Astrocyte (in vitro differentiated cells and primary cell): ENCODE data around the gene KCNK10. TPM values are rescaled to one million over a fixed set of nuclear protein-coding genes. Genes with fewer than 3 reads are reported as not detected.

Experiments used
- DNase-seq: peaks from one replicate; pipeline ENCODE4 v3.0.0-alpha.2; 2010; ENCODE audit warnings: low read depth
- FAIRE-seq: peaks from 2 replicates; lab custom pipeline; 2011; peaks lifted over from hg19 to GRCh38; lab: Jason Lieb, UNC
- H2AFZ ChIP-seq: 2 replicates; pipeline ENCODE4 v1.6.0; 2012; ENCODE audit warnings: low read depth, low read length, inconsistent platforms
- H3K27ac ChIP-seq: 2 replicates; pipeline ENCODE4 v1.5.1; 2011; ENCODE audit warnings: low read depth, low read length, inconsistent platforms
- H3K27me3 ChIP-seq: 2 replicates; pipeline ENCODE4 v1.6.0; 2011; ENCODE audit warnings: low read length, inconsistent platforms; ENCODE audit not compliant: insufficient read depth
- H3K36me3 ChIP-seq: 2 replicates; pipeline ENCODE4 v1.5.1; 2011; ENCODE audit warnings: low read length, inconsistent platforms; ENCODE audit not compliant: insufficient read depth
- H3K4me1 ChIP-seq: 2 replicates; pipeline ENCODE4 v1.5.1; 2011; ENCODE audit warnings: low read length, inconsistent platforms; ENCODE audit not compliant: insufficient read depth
- H3K4me2 ChIP-seq: 2 replicates; pipeline ENCODE4 v1.6.0; 2012; ENCODE audit warnings: low read length, inconsistent platforms
- H3K4me3 ChIP-seq: 2 replicates; pipeline ENCODE4 v1.5.1; 2011; ENCODE audit warnings: low read depth, mild to moderate bottlenecking, low read length, inconsistent platforms; ENCODE audit not compliant: insufficient read depth
- H3K79me2 ChIP-seq: 2 replicates; pipeline ENCODE4 v1.6.0; 2012; ENCODE audit warnings: mild to moderate bottlenecking, low read length, inconsistent platforms; ENCODE audit not compliant: insufficient read depth
- H3K9ac ChIP-seq: 2 replicates; pipeline ENCODE4 v1.6.0; 2012; ENCODE audit warnings: mild to moderate bottlenecking, low read length, inconsistent platforms
- H3K9me3 ChIP-seq: 2 replicates; pipeline ENCODE4 v1.5.1; 2012; ENCODE audit warnings: low read depth, mild to moderate bottlenecking, low read length, inconsistent platforms; ENCODE audit not compliant: insufficient read depth
- H4K20me1 ChIP-seq: 2 replicates; pipeline ENCODE4 v1.6.0; 2012; ENCODE audit warnings: low read length, inconsistent platforms; ENCODE audit not compliant: insufficient read depth
- H3K27ac Mint-ChIP-seq: one replicate; pipeline ENCODE4 v1.8.0; 2021; ENCODE audit warnings: mild to moderate bottlenecking, mixed read lengths; ENCODE audit not compliant: unreplicated experiment
- H3K27me3 Mint-ChIP-seq: one replicate; pipeline ENCODE4 v1.8.0; 2021; ENCODE audit warnings: low read depth, mixed read lengths; ENCODE audit not compliant: unreplicated experiment
- H3K36me3 Mint-ChIP-seq: one replicate; pipeline ENCODE4 v1.8.0; 2021; ENCODE audit warnings: low read depth, mixed read lengths; ENCODE audit not compliant: unreplicated experiment
- H3K4me1 Mint-ChIP-seq: one replicate; pipeline ENCODE4 v1.8.0; 2021; ENCODE audit warnings: low read depth, mixed read lengths; ENCODE audit not compliant: unreplicated experiment
- H3K4me3 Mint-ChIP-seq: one replicate; pipeline ENCODE4 v1.8.0; 2021; ENCODE audit warnings: mild to moderate bottlenecking, moderate library complexity, mixed read lengths; ENCODE audit not compliant: unreplicated experiment
- H3K9me3 Mint-ChIP-seq: one replicate; pipeline ENCODE4 v1.8.0; 2021; ENCODE audit warnings: mild to moderate bottlenecking, mixed read lengths; ENCODE audit not compliant: unreplicated experiment
- CTCF ChIP-seq: IDR thresholded peaks from 2 replicates; pipeline ENCODE4 v1.5.1; 2011; ENCODE audit warnings: low read depth, mild to moderate bottlenecking, inconsistent platforms, low read length, moderate library complexity; ENCODE audit not compliant: insufficient read depth
- EZH2 ChIP-seq: IDR thresholded peaks from 2 replicates; pipeline ENCODE4 v1.6.1; 2012; ENCODE audit warnings: mild to moderate bottlenecking, low read length, inconsistent platforms; ENCODE audit not compliant: insufficient read depth
- total RNA-seq: library from RNA; stranded (reverse); gene quantifications from 2 replicates; pipeline ENCODE4 v1.2.1, GENCODE V29; 2021

The KCNK10 gene
- total RNA-seq, 1 donor from 2014 or later = 0.14 TPM

- no peak for DNase-seq
- Mint-ChIP-seq H3K27me3 (peaks cover 16% of the 10 kb centered on the region), H3K36me3 (no peaks in the 10 kb centered on the region), H3K4me3 (no peak overlapping the region), H3K9me3 (peaks cover 2% of the 10 kb centered on the region), H3K27ac (no peak overlapping the region), H3K4me1 (no peaks in the 10 kb centered on the region)
- no peak overlapping the region for H3K4me3 ChIP-seq
- TF ChIP-seq EZH2 = no peak
- no peak for TF ChIP-seq CTCF
- no peaks in the 10 kb centered on the region for H4K20me1 ChIP-seq
- H3K27ac ChIP-seq = no peak overlapping the region
- H3K9me3 ChIP-seq = no peaks in the 10 kb centered on the region
- no peak overlapping the region for H2AFZ ChIP-seq
- no peak for FAIRE-seq
- H3K36me3 ChIP-seq = no peaks in the 10 kb centered on the region
- no peak overlapping the region for H3K4me2 ChIP-seq
- no peaks in the 10 kb centered on the region for H3K4me1 ChIP-seq
- H3K9ac ChIP-seq = no peak overlapping the region
- H3K27me3 ChIP-seq = no peaks in the 10 kb centered on the region
- no peaks in the 10 kb centered on the region for H3K79me2 ChIP-seq
Measured at GRCh38 chr14:88301381-88301780, 21.7 kb downstream of the KCNK10 start.

GRCh38 chr14:88300817-88301216 is 22.3 kb downstream of the KCNK10 start:
- Histone ChIP-seq H3K79me2 (no peaks in the 10 kb centered on the region), H3K36me3 (no peaks in the 10 kb centered on the region), H4K20me1 (no peaks in the 10 kb centered on the region), H3K4me2 (no peak overlapping the region), H3K27ac (no peak overlapping the region), H2AFZ (no peak overlapping the region), H3K9ac (no peak overlapping the region), H3K4me3 (no peak overlapping the region), H3K4me1 (no peaks in the 10 kb centered on the region), H3K27me3 (no peaks in the 10 kb centered on the region), H3K9me3 (no peaks in the 10 kb centered on the region)
- no peak overlapping the region for H3K27ac Mint-ChIP-seq
- peaks cover 14% of the 10 kb centered on the region for H3K27me3 Mint-ChIP-seq
- no peak overlapping the region for H3K4me3 Mint-ChIP-seq
- no peaks in the 10 kb centered on the region for H3K4me1 Mint-ChIP-seq
- TF ChIP-seq CTCF (no peak), EZH2 (no peak)
- no peaks in the 10 kb centered on the region for H3K36me3 Mint-ChIP-seq
- no peak for FAIRE-seq
- peaks cover 2% of the 10 kb centered on the region for H3K9me3 Mint-ChIP-seq
- DNase-seq = no peak

GRCh38 chr14:88299865-88300530 is 23.1 kb downstream of the KCNK10 start:
- no peak overlapping the region for H3K4me3 ChIP-seq
- H3K27ac ChIP-seq = no peak overlapping the region
- H3K36me3 Mint-ChIP-seq = no peaks in the 10 kb centered on the region
- no peaks in the 10 kb centered on the region for H3K4me1 Mint-ChIP-seq
- no peak overlapping the region for H2AFZ ChIP-seq
- DNase-seq (no peak), FAIRE-seq (no peak)
- peaks cover 14% of the 10 kb centered on the region for H3K27me3 Mint-ChIP-seq
- H4K20me1 ChIP-seq = no peaks in the 10 kb centered on the region
- H3K9me3 Mint-ChIP-seq = peaks cover 2% of the 10 kb centered on the region
- no peaks in the 10 kb centered on the region for H3K27me3 ChIP-seq
- no peak overlapping the region for H3K9ac ChIP-seq
- no peak overlapping the region for H3K4me2 ChIP-seq
- H3K36me3 ChIP-seq = no peaks in the 10 kb centered on the region
- H3K27ac Mint-ChIP-seq = no peak overlapping the region
- no peak for TF ChIP-seq CTCF
- H3K79me2 ChIP-seq = no peaks in the 10 kb centered on the region
- H3K4me3 Mint-ChIP-seq = no peak overlapping the region
- no peaks in the 10 kb centered on the region for H3K4me1 ChIP-seq
- no peaks in the 10 kb centered on the region for H3K9me3 ChIP-seq
